ENCODE data around the gene FZR1.

The FZR1 gene

GRCh38 chr19:3482507-3483225, 23.4 kb upstream of the FZR1 start:
- H3K27me3 ChIP-seq (ENCODE audit: insufficient read depth, low read length, poor library complexity): no peaks in the 10 kb centered on the region
- no peak overlapping the region for H3K27ac ChIP-seq (ENCODE audit: low read length)
- no peaks in the 10 kb centered on the region; the same call in 1 of the 2 replicates for H3K36me3 ChIP-seq (ENCODE audit: insufficient read depth, low read length)
- H3K4me2 ChIP-seq (ENCODE audit: insufficient read depth, low read length): no peak overlapping the region
- TF ChIP-seq EZH2 (IDR thresholded peaks at IDR 0.05; ENCODE audit: borderline replicate concordance, low read depth, low read length, severe bottlenecking) (no peak), CTCF (IDR thresholded peaks at IDR 0.05; ENCODE audit: borderline replicate concordance, extremely low read depth, low read length, poor library complexity, severe bottlenecking) (no peak)
- no peak overlapping the region for H2AFZ ChIP-seq (ENCODE audit: low read depth, low read length)
- ATAC-seq (ENCODE audit: insufficient read depth, low read depth): no peak
- H3K79me2 ChIP-seq (ENCODE audit: insufficient read depth, low read length): no peaks in the 10 kb centered on the region
- no peak overlapping the region for H3K9ac ChIP-seq (ENCODE audit: low read depth, low read length)
- H4K20me1 ChIP-seq (ENCODE audit: insufficient read depth, low read length): no peaks in the 10 kb centered on the region
- no peaks in the 10 kb centered on the region for H3K9me3 ChIP-seq (ENCODE audit: insufficient read depth, low read length, severe bottlenecking)
- H3K4me3 ChIP-seq (ENCODE audit: low read depth in 1 of 2, low read length in 2 of 2): no peak overlapping the region
- peaks cover 30% of the 10 kb centered on the region for H3K4me1 ChIP-seq (ENCODE audit: insufficient read depth, low read length)
- no peak for DNase-seq

DNA sequence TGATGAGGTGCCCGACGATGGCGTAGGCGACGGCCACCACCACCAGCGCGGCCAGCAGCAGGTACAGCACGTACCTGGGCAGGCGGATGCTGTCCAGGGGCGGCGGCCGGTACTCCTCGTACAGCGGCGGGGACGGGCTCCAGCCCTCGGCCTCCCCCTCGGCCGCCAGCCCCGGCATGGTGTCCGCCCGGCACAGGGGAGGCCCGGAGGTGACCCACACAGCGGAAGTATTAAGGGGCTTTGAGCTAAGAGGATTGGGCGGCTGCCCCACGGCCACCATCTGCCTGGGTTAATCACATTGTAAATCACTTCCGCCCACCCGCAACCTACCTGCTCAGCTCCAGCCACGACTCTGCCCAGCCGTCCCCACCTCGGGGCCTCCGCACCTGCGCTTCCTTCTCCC, 22.9 kb upstream of the FZR1 start, which contains the start of gene SMIM44:
Gene SMIM44 (minus strand): TSS at position 216 of the 403 bp plus-strand sequence. CDS start 38 bp downstream, at position 178.
- no peak for DNase-seq

DNA sequence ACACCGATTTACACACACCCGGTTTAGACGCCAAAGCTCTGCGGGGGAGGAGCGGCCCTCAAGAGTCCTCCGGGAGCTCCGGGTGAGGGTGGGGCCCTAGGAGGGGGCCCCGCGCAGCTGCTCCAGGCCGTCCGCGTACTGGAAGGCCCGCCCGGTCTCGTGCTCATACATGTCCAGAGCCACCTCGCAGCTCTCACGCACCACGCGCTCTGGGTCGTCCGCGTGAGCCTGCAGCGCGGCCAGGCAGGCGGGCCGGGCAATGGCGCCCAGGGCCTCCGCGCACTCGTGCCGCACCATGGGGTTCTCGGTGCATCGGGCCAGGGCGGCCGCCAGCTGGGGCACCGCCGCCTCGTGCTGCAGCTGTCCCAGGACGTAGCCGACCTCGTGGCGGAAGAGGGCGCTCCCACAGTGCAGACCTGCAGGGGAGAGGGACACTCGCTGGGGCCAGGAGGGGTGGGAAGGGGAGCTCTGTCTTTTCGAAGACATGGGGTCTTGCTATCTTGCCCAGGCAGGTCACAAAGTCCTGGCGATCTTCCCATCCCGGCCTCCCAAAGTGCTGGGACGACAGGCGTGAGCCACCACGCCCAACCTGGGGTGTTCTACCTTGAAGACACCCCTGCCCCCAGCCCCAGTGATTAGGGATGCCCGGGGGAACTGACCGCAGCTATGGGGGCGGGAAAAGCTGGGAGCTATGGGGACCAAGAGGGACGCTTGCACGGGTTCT, 14.6 kb upstream of the FZR1 start:
- H3K4me3 ChIP-seq (ENCODE audit: low read depth in 1 of 2, low read length in 2 of 2): no peak overlapping the region
- H3K27me3 ChIP-seq (ENCODE audit: insufficient read depth, low read length, poor library complexity): no peaks in the 10 kb centered on the region
- H4K20me1 ChIP-seq (ENCODE audit: insufficient read depth, low read length): no peaks in the 10 kb centered on the region; the same call in 1 of the 2 replicates
- ATAC-seq (ENCODE audit: insufficient read depth, low read depth) (no peak), DNase-seq (no peak)
- H3K27ac ChIP-seq (ENCODE audit: low read length): no peak overlapping the region
- H3K4me2 ChIP-seq (ENCODE audit: insufficient read depth, low read length): no peak overlapping the region
- H3K9ac ChIP-seq (ENCODE audit: low read depth, low read length): no peak overlapping the region
- no peaks in the 10 kb centered on the region for H3K9me3 ChIP-seq (ENCODE audit: insufficient read depth, low read length, severe bottlenecking)
- peaks cover 21% of the 10 kb centered on the region for H3K79me2 ChIP-seq (ENCODE audit: insufficient read depth, low read length)
- TF ChIP-seq EZH2 (IDR thresholded peaks at IDR 0.05; ENCODE audit: borderline replicate concordance, low read depth, low read length, severe bottlenecking) (no peak), CTCF (IDR thresholded peaks at IDR 0.05; ENCODE audit: borderline replicate concordance, extremely low read depth, low read length, poor library complexity, severe bottlenecking) (no peak)
- peaks cover 52% of the 10 kb centered on the region for H3K36me3 ChIP-seq (ENCODE audit: insufficient read depth, low read length)
- H2AFZ ChIP-seq (ENCODE audit: low read depth, low read length): no peak overlapping the region
- H3K4me1 ChIP-seq (ENCODE audit: insufficient read depth, low read length): peaks cover 43% of the 10 kb centered on the region

More for the DNA sequence above, 22.9 kb upstream of the FZR1 start, which contains the start of gene SMIM44:
- no peaks in the 10 kb centered on the region for H3K36me3 ChIP-seq (ENCODE audit: insufficient read depth, low read length)
- no peak within 1 kb of the TSS for H3K9ac ChIP-seq (ENCODE audit: low read depth, low read length)
- no peak within 1 kb of the TSS for H2AFZ ChIP-seq (ENCODE audit: low read depth, low read length)
- H4K20me1 ChIP-seq (ENCODE audit: insufficient read depth, low read length): no peaks in the 10 kb centered on the region
- H3K9me3 ChIP-seq (ENCODE audit: insufficient read depth, low read length, severe bottlenecking): no peaks in the 10 kb centered on the region
- ATAC-seq (ENCODE audit: insufficient read depth, low read depth): no peak
- peaks cover 24% of the 10 kb centered on the region for H3K4me1 ChIP-seq (ENCODE audit: insufficient read depth, low read length)
- H3K27me3 ChIP-seq (ENCODE audit: insufficient read depth, low read length, poor library complexity): no peaks in the 10 kb centered on the region
- no peak within 1 kb of the TSS for H3K27ac ChIP-seq (ENCODE audit: low read length)
- H3K79me2 ChIP-seq (ENCODE audit: insufficient read depth, low read length): no peaks in the 10 kb centered on the region
- TF ChIP-seq CTCF (IDR thresholded peaks at IDR 0.05; ENCODE audit: borderline replicate concordance, extremely low read depth, low read length, poor library complexity, severe bottlenecking) (no peak), EZH2 (IDR thresholded peaks at IDR 0.05; ENCODE audit: borderline replicate concordance, low read depth, low read length, severe bottlenecking) (no peak)
- no peak within 1 kb of the TSS for H3K4me2 ChIP-seq (ENCODE audit: insufficient read depth, low read length)
- H3K4me3 ChIP-seq (ENCODE audit: low read depth in 1 of 2, low read length in 2 of 2): no peak within 1 kb of the TSS

Measured in DND-41 (cell line).